DND-41 (cell line): ENCODE results near the gene PHOX2A.
"Not testable (repeated sequence)": the region's sequence is repeated elsewhere in the genome, so short reads cannot be mapped to it uniquely, and the experiment has no call there.

Experiments
- CTCF ChIP-seq: IDR thresholded peaks from 2 replicates; pipeline ENCODE4 v1.5.1; 2012; ENCODE audit warnings: borderline replicate concordance, low read length, moderate library complexity, mild to moderate bottlenecking; ENCODE audit not compliant: poor library complexity, severe bottlenecking; ENCODE audit errors: extremely low read depth
- EZH2 ChIP-seq: IDR thresholded peaks from 3 replicates; pipeline ENCODE4 v1.6.1; 2012; ENCODE audit warnings: borderline replicate concordance, low read depth, mild to moderate bottlenecking, moderate library complexity, low read length, inconsistent platforms; ENCODE audit not compliant: severe bottlenecking

- TF ChIP-seq CTCF, EZH2: not testable (repeated sequence)
Observed at GRCh38 chr11:72206794-72207193, 37.2 kb downstream of the PHOX2A start.
